ENCODE results near the gene LASP1NB.

Gene LASP1NB

DNA sequence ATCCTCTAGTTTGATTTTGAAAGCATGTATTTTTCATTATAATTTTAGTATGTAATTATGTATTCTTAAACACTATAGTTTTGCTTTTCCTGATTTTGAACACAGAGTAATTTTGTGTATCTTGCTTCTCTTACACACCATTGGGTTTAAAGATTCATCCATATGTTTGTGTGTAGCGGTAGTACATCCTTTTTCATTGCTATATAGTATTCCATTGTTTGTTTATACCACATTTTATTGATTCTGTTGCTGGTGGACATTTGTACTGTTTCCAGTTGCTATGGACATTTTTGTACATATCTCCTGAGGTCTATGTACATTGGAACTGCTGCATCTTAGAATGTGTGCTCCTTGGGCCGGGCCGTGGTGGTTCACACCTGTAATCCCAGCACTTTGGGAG is 20.5 kb upstream of the LASP1NB start:
- peaks cover 4 to 90% (median 61%) of the 10 kb centered on the region in 12 donors for H3K4me1 ChIP-seq
- intact Hi-C loops (cut with DNase I): loop anchor here in 3 of 10 donors (5.0 kb wide), 1 partner anchor 33 kb away; the partner anchor contains the start of gene LASP1 (in 3 of the 3)
- 96 to 99% (median 97%) methylated on average over 3 of the region's 3 CpGs for WGBS, 4 donors

DNA sequence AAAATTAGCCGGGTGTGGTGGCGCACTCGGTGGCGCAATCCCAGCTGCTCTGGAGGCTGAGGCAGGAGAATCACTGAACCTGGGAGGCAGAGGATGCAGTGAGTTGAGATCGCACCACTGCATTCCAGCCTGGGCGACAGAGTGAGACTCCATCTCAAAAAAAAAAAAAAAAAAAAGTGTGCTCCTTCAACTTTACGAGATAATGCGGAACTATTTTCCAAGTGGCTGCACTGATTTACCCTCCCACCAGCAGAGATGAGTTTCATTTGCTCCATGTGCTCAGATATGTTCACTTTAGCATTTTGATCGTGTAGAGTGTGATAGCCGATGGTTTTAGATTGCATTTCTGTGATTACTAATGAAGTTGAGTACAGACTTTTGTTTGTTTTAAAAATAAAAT is 20.0 kb upstream of the LASP1NB start:
- ATAC-seq (no peak), DNase-seq (no peak)
- peaks cover 4 to 87% (median 57%) of the 10 kb centered on the region in 12 donors for H3K4me1 ChIP-seq
- WGBS, 4 donors: 89 to 95% (median 93%) methylated on average over 10 of the region's 10 CpGs
- intact Hi-C loops (cut with DNase I): loop anchor here in 3 of 10 donors (5.0 kb wide), 1 partner anchor 33 kb away; the partner anchor contains the start of gene LASP1 (in 3 of the 3)
- no peaks in the 10 kb centered on the region for H3K27me3 ChIP-seq
- TF ChIP-seq, protein P1, sequence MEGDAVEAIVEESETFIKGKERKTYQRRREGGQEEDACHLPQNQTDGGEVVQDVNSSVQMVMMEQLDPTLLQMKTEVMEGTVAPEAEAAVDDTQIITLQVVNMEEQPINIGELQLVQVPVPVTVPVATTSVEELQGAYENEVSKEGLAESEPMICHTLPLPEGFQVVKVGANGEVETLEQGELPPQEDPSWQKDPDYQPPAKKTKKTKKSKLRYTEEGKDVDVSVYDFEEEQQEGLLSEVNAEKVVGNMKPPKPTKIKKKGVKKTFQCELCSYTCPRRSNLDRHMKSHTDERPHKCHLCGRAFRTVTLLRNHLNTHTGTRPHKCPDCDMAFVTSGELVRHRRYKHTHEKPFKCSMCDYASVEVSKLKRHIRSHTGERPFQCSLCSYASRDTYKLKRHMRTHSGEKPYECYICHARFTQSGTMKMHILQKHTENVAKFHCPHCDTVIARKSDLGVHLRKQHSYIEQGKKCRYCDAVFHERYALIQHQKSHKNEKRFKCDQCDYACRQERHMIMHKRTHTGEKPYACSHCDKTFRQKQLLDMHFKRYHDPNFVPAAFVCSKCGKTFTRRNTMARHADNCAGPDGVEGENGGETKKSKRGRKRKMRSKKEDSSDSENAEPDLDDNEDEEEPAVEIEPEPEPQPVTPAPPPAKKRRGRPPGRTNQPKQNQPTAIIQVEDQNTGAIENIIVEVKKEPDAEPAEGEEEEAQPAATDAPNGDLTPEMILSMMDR (IDR thresholded peaks at IDR 0.05): no peak
- no peak for TF ChIP-seq POLR2A (IDR thresholded peaks at IDR 0.05)
- H3K4me3 ChIP-seq: no peak overlapping the region
- H3K9me3 ChIP-seq: no peaks in the 10 kb centered on the region
- H3K36me3 ChIP-seq: peaks cover 0 to 57% (median 32%) of the 10 kb centered on the region in 9 donors
- peak overlapping the region in 1 of 12 donors; percentile 19 for H3K27ac ChIP-seq

More for the DNA sequence above, 20.5 kb upstream of the LASP1NB start:
- peak in 1 of 5 donors; percentile 23 for DNase-seq
- Histone ChIP-seq H3K4me3 (no peak overlapping the region), H3K27ac (no peak overlapping the region), H3K36me3 (peaks cover 0 to 54% (median 31%) of the 10 kb centered on the region in 9 donors), H3K9me3 (no peaks in the 10 kb centered on the region), H3K27me3 (no peaks in the 10 kb centered on the region)
- TF ChIP-seq POLR2A (IDR thresholded peaks at IDR 0.05): no peak
- TF ChIP-seq, protein P1 (IDR thresholded peaks at IDR 0.05): no peak
- no peak for ATAC-seq

DNA sequence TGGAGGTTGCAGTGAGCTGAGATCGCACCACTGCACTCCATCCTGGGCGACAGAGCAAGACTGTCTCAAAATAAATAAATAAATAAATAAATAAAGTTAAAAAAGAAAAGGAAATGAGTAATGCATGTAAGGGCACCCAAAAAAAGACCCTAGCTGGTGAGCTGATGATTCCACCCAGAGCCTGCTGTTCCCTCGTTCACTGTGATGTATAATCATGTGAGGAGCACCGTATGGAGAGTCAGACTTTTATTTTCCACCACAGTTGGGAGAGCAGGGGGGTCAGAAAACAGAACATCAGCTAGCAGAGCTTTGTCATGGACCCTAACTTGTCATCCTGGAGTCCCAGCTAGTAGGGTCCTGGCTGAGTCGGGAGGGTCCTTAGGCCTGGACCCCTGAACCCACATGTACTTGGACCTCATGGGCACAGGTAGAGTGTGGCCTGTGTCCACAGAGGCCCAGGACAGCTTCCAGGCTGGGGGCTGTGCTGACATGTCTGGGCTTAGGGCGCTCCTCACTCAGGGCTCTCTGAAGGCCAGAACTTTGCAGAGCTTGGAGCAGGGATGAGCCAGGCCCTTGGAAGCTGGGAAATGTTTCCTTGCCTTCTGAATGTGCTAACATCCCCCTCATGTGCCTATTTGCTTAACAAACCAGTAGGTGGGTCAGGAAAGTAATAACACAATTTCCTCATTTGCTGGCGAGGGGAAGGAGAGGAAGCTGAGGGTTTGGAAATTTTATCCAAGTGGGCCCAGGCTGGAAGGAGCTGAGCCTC is 18.8 kb upstream of the LASP1NB start:
- TF ChIP-seq POLR2A (IDR thresholded peaks at IDR 0.05): no peak
- TF ChIP-seq, protein P1 (IDR thresholded peaks at IDR 0.05): peak in 1 of 12 donors; percentile 13
- ATAC-seq (peak in 3 of 4 donors; percentile 25 to 33 (median 26)), DNase-seq (peak in 1 of 5 donors; percentile 19)
- no peaks in the 10 kb centered on the region for H3K9me3 ChIP-seq
- H3K27ac ChIP-seq: peak overlapping the region in 11 of 12 donors; percentile 1 to 76 (median 36)
- WGBS, 4 donors: 61 to 78% (median 71%) methylated on average over 6 to 7 of the region's 7 CpGs
- H3K4me1 ChIP-seq: peaks cover 4 to 83% (median 47%) of the 10 kb centered on the region in 12 donors
- intact Hi-C loops (cut with DNase I): loop anchor here in 3 of 10 donors (5.0 kb wide), 1 partner anchor 34 kb away; the partner anchor contains the start of gene LASP1 (in 3 of the 3)
- no peak overlapping the region for H3K4me3 ChIP-seq
- H3K36me3 ChIP-seq: peaks cover 0 to 66% (median 43%) of the 10 kb centered on the region in 9 donors
- no peaks in the 10 kb centered on the region for H3K27me3 ChIP-seq

Data from heart left ventricle (tissue), 16 donors.